ENCODE results near the gene DNAH1. TPM values are rescaled to one million over a fixed set of nuclear protein-coding genes. Genes with fewer than 3 reads are reported as not detected.

Gene DNAH1
- total and polyA plus RNA-seq, 2 of the 13 experiments (the other 11 are each of a cell fraction or from before 2014, with no cell fraction given): 0.64 to 3.5 TPM

DNA sequence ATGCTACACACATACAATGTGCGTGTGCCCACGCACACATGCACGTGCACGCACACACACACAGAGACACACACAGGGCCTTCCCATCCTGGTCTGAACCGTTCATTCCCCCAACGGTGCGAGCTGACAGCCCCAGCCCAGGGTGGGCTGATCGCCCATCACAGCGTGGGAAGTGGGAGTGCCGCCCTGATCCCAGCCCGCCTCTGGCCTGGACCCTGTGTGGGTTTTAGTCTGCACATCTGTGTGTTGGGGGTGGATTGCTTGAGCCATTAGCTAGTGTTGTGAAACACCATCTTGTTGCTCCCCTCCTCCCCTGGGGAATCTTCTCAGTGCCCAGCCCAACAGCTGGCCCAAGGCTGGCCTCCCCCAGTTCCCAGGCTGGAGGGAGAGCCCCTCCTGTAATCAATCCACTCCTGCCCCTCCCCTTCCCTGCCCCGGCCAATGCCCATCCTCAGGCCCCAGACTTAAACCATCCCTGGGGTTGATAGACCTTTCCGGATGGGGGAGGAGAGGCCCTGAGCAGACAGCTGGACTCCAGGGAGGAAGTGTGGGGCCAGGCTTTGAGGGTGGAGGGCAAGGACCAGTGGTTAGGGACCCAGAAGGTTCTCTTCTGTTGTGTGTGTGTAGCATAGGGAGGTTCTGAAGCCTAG lies 120.5 kb downstream of the DNAH1 start:
- CTCF ChIA-PET (ENCODE audit: low intra/inter-chr PET ratio, low total read pairs): no interaction called here
- H2AFZ ChIP-seq (ENCODE audit: low read length): no peak overlapping the region
- H3K36me3 ChIP-seq (replicated peaks in 1 of 2; ENCODE audit: control insufficient read depth in 1 of 2, insufficient read depth in 2 of 2, low read length in 2 of 2): peaks cover 3 to 7% of the 10 kb centered on the region in 2 experiments; a peak in 2 of 5 replicates
- no peak overlapping the region for H3K9ac ChIP-seq (ENCODE audit: insufficient read depth, low read depth, low read length)
- ATAC-seq (no peak), DNase-seq (ENCODE audit: low spot score) (no peak), FAIRE-seq (no peak)
- no peak overlapping the region for H3K27ac ChIP-seq (ENCODE audit: extremely low read length, insufficient read depth, low read length)
- POLR2A ChIA-PET: interaction anchor here (2.8 kb wide), 1 partner anchor 9 kb away, joined by 11 read pairs; the partner anchor contains the start of gene SEMA3G
- H3K4me1 ChIP-seq (ENCODE audit: insufficient read depth, low read length): peaks cover 24% of the 10 kb centered on the region
- in situ Hi-C loops (cut with HindIII; ENCODE audit: extremely low pct_ligation_motif_present, low pct_unique_long_range_greater_than_20kb): no loop called here
- H3K4me2 ChIP-seq (ENCODE audit: low read depth, low read length): no peak overlapping the region
- H3K27me3 ChIP-seq (ENCODE audit: control insufficient read depth in 1 of 2, insufficient read depth in 2 of 2, low read length in 2 of 2): no peaks in the 10 kb centered on the region
- 97% methylated on average over 9 of the region's 13 CpGs for WGBS (ENCODE audit: low lambda C conversion rate)
- no peaks in the 10 kb centered on the region for H3K9me3 ChIP-seq (ENCODE audit: low read length)
- H3K79me2 ChIP-seq (ENCODE audit: insufficient read depth, low read length): no peaks in the 10 kb centered on the region
- intact Hi-C loops (cut with micrococcal nuclease; ENCODE audit: unreplicated experiment): no loop called here
- BruUV-seq (replicated peaks): no TSS peak
- no peaks in the 10 kb centered on the region for H4K20me1 ChIP-seq (ENCODE audit: insufficient read depth, low read length)
- no peak overlapping the region for H3K4me3 ChIP-seq (replicated peaks in 1 of 3; ENCODE audit: insufficient read depth in 1 of 3, low read depth in 2 of 3, low read length in 3 of 3)
- TF ChIP-seq ZNF292 (CRISPR knock-in tag; IDR thresholded peaks at IDR 0.05; ENCODE audit: borderline replicate concordance, low read depth): no peak
- TF ChIP-seq, protein P1, sequence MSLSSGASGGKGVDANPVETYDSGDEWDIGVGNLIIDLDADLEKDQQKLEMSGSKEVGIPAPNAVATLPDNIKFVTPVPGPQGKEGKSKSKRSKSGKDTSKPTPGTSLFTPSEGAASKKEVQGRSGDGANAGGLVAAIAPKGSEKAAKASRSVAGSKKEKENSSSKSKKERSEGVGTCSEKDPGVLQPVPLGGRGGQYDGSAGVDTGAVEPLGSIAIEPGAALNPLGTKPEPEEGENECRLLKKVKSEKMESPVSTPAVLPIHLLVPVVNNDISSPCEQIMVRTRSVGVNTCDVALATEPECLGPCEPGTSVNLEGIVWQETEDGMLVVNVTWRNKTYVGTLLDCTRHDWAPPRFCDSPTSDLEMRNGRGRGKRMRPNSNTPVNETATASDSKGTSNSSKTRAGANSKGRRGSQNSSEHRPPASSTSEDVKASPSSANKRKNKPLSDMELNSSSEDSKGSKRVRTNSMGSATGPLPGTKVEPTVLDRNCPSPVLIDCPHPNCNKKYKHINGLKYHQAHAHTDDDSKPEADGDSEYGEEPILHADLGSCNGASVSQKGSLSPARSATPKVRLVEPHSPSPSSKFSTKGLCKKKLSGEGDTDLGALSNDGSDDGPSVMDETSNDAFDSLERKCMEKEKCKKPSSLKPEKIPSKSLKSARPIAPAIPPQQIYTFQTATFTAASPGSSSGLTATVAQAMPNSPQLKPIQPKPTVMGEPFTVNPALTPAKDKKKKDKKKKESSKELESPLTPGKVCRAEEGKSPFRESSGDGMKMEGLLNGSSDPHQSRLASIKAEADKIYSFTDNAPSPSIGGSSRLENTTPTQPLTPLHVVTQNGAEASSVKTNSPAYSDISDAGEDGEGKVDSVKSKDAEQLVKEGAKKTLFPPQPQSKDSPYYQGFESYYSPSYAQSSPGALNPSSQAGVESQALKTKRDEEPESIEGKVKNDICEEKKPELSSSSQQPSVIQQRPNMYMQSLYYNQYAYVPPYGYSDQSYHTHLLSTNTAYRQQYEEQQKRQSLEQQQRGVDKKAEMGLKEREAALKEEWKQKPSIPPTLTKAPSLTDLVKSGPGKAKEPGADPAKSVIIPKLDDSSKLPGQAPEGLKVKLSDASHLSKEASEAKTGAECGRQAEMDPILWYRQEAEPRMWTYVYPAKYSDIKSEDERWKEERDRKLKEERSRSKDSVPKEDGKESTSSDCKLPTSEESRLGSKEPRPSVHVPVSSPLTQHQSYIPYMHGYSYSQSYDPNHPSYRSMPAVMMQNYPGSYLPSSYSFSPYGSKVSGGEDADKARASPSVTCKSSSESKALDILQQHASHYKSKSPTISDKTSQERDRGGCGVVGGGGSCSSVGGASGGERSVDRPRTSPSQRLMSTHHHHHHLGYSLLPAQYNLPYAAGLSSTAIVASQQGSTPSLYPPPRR (CRISPR knock-in tag; IDR thresholded peaks at IDR 0.05; ENCODE audit: borderline replicate concordance): no peak
- TF ChIP-seq, protein P2, sequence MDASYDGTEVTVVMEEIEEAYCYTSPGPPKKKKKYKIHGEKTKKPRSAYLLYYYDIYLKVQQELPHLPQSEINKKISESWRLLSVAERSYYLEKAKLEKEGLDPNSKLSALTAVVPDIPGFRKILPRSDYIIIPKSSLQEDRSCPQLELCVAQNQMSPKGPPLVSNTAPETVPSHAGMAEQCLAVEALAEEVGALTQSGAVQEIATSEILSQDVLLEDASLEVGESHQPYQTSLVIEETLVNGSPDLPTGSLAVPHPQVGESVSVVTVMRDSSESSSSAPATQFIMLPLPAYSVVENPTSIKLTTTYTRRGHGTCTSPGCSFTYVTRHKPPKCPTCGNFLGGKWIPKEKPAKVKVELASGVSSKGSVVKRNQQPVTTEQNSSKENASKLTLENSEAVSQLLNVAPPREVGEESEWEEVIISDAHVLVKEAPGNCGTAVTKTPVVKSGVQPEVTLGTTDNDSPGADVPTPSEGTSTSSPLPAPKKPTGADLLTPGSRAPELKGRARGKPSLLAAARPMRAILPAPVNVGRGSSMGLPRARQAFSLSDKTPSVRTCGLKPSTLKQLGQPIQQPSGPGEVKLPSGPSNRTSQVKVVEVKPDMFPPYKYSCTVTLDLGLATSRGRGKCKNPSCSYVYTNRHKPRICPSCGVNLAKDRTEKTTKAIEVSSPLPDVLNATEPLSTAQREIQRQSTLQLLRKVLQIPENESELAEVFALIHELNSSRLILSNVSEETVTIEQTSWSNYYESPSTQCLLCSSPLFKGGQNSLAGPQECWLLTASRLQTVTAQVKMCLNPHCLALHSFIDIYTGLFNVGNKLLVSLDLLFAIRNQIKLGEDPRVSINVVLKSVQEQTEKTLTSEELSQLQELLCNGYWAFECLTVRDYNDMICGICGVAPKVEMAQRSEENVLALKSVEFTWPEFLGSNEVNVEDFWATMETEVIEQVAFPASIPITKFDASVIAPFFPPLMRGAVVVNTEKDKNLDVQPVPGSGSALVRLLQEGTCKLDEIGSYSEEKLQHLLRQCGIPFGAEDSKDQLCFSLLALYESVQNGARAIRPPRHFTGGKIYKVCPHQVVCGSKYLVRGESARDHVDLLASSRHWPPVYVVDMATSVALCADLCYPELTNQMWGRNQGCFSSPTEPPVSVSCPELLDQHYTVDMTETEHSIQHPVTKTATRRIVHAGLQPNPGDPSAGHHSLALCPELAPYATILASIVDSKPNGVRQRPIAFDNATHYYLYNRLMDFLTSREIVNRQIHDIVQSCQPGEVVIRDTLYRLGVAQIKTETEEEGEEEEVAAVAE (CRISPR knock-in tag; IDR thresholded peaks at IDR 0.05; ENCODE audit: borderline replicate concordance): no peak
- no peak for TF ChIP-seq SP5 (CRISPR knock-in tag; IDR thresholded peaks at IDR 0.05; ENCODE audit: borderline replicate concordance, low read depth)
